ENCODE measurements around the gene VAPB.
"Not testable (repeated sequence)": the region's sequence is repeated elsewhere in the genome, so short reads cannot be mapped to it uniquely, and the experiment has no call there.

The VAPB gene

GRCh38 chr20:58407966-58408557 lies 19.0 kb downstream of the VAPB start:
- DNase-seq, result no peak

GRCh38 chr20:58408603-58409246 lies 19.7 kb downstream of the VAPB start:
- no peak for DNase-seq

GRCh38 chr20:58414216-58414615 lies 25.2 kb downstream of the VAPB start:
- DNase-seq, result not testable (repeated sequence)

GRCh38 chr20:58414786-58415185 lies 25.8 kb downstream of the VAPB start:
- not testable (repeated sequence) for DNase-seq

GRCh38 chr20:58416057-58416456 lies 27.0 kb downstream of the VAPB start:
- no peak for DNase-seq

- DNase-seq, result no peak
Measured at GRCh38 chr20:58416835-58417234, 27.8 kb downstream of the VAPB start.

- no peak for DNase-seq
Measured at GRCh38 chr20:58417438-58417837, 28.4 kb downstream of the VAPB start.

GRCh38 chr20:58418949-58419748 lies 30.1 kb downstream of the VAPB start:
- no peak for DNase-seq

- DNase-seq, result no peak
Measured at GRCh38 chr20:58420798-58421496, 31.9 kb downstream of the VAPB start.

- DNase-seq, result no peak
Measured at GRCh38 chr20:58421497-58421850, 32.4 kb downstream of the VAPB start.

GRCh38 chr20:58424218-58424969 lies 35.4 kb downstream of the VAPB start:
- no peak for DNase-seq

- not testable (repeated sequence) for DNase-seq
Measured at GRCh38 chr20:58427571-58427970, 38.5 kb downstream of the VAPB start.

- no peak for DNase-seq
Measured at GRCh38 chr20:58428364-58428763, 39.3 kb downstream of the VAPB start.

GRCh38 chr20:58429303-58429702 lies 40.3 kb downstream of the VAPB start:
- DNase-seq, result no peak

GRCh38 chr20:58431134-58431533 lies 42.1 kb downstream of the VAPB start:
- no peak for DNase-seq

- no peak for DNase-seq
Measured at GRCh38 chr20:58432186-58432954, 43.3 kb downstream of the VAPB start.

GRCh38 chr20:58433029-58433647 lies 44.1 kb downstream of the VAPB start:
- DNase-seq, result no peak

GRCh38 chr20:58433759-58434158 lies 44.7 kb downstream of the VAPB start:
- DNase-seq, result no peak

GRCh38 chr20:58434326-58434725 lies 45.3 kb downstream of the VAPB start:
- DNase-seq, result no peak

GRCh38 chr20:58435237-58435636 lies 46.2 kb downstream of the VAPB start:
- no peak for DNase-seq

- DNase-seq, result no peak
Measured at GRCh38 chr20:58436868-58437645, 48.0 kb downstream of the VAPB start.

Measured in NCI-H1105 treated with DMSO at 0.1 percent for 48 hours (cell line).